HG02885 (cell line): ENCODE data around the gene SMAD3.
"Not testable (repeated sequence)": the region's sequence is repeated elsewhere in the genome, so short reads cannot be mapped to it uniquely, and the experiment has no call there.

Experiments
- ATAC-seq: cut with Tn5 transposase; IDR thresholded peaks from one replicate; pipeline ENCODE4 v1.9.1; 2021; ENCODE audit warnings: mild to moderate bottlenecking; ENCODE audit not compliant: unreplicated experiment, poor library complexity

The SMAD3 gene

GRCh38 chr15:67123291-67123690 lies 57.9 kb downstream of the SMAD3 start:
- ATAC-seq, result not testable (repeated sequence)

GRCh38 chr15:67124111-67124510 lies 58.7 kb downstream of the SMAD3 start:
- no peak for ATAC-seq

DNA sequence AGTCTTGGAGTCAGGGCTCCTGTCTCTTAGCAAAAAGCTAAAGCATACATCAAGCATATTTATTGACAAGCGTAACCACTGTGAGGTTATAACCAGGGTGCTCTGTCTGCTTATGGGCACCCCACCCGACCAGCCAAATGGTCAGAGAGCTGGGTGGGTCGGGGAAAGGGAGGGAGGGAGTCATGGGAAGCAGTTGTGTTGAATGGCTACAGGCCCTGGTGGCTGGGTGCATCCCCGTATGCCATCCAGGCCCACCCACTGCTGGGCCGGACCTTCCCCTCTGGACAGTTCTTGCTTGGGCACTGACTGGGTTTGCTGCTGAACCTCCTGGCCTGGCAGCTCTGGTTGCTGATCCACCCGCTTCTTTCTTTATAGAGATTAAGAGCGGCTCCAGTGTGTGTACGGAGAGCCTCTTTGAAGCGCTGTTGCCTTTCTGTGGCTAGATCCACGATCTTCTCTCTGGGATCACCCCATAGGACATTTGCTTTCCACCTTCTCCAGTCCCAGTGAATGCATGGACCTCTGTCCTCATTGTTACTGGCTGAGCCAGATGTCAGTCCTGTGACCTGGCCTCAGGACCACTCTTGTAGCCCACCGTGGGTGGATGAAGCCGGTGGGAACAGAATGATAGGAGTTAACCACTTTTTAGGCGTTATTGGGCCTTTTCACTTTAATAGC lies 59.6 kb downstream of the SMAD3 start:
- ATAC-seq, result no peak

DNA sequence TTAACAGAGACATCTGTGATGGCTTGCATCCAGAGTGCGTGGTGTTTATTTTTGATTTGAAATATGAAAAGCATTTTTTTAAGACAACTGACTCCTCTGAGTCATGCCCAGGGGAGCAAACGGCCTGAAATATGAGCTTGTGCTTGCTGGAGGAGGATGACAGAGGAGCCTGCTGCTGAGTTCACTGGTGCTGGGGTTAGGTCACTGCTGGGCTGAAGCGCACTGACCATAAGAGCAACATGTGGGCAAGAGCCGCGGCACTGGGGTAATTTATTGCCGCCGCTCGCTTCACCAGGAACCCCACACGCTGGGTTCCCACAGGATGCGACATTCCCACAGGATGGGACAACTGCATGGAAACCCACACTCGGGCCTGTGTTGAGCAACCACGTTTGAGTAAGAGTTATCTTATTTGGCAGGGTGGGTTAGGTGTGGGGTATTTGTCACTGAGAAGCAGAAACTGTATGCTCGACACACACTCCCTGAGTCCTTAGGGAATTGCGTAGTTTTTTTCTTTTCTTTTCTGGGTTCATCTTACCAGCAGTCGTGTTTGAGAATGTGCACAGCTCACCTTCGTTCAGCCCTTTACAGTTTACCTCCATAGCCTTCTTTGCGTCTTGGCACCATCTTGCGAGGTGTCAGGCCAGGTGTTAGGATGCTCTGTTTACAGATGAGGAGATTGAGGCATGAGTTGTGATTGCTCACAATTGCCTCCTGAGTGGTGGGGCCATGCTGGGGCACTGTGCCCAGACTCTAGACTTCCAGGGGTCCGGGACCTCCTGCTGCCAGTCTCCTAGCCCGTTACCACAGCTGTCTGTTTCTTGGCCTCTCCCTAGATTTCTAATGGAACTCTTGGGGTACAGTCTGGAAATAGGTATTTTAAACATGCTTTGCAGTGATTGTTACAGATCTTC lies 60.4 kb downstream of the SMAD3 start:
- no peak for ATAC-seq

DNA sequence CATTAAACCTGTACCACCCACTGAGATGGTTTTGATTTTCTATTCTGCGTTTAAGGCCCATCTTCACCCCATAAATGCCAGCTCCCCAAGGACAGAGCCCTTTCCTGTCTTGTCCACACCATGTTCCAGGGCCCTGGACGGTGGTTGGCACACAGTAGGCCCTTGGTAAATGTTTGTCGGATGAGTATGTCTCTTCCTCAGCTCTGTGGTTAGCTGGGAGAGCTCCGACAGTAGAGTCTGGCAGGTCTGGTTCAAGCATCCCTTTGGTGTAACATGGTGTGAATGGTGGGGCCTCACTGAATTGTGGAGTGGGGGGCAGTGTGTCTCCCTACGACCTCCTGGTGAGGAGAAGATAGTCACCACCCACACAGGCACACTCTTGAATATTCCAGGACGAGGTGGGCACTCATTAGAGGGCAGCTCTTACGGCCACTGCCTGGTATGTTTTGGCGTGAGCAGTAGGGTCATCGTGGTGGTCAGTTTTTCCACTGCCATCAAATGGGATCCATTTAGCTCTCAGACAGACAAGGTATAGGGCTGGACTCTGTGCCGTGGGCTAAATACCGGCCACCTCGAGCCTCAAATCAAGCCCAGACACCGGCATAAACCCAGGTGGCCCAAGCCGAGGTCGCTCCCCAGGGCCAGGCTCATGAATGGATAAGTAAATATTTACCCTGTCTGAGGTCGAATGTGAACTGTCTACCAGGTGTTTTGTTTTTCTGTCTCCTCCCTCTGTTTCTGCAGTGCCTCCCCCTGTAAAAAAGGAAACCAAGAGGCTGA lies 61.3 kb downstream of the SMAD3 start:
- ATAC-seq, result no peak

DNA sequence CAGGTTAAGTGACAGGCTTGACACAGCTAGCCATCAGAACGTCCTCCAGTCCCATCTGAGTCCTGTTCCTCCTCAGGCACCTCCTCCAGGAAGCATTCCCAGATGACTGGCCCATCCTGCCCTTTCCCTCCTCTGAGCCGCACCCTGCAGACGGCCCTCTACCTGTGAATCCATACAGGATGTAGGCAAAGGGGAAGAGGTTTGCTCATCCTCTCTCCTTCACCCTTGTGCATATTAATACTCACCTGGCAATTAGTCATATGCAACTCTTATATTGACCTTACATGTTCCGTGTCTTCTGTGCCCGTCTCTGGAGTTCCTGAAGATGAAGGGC lies 61.9 kb downstream of the SMAD3 start:
- ATAC-seq, result no peak

DNA sequence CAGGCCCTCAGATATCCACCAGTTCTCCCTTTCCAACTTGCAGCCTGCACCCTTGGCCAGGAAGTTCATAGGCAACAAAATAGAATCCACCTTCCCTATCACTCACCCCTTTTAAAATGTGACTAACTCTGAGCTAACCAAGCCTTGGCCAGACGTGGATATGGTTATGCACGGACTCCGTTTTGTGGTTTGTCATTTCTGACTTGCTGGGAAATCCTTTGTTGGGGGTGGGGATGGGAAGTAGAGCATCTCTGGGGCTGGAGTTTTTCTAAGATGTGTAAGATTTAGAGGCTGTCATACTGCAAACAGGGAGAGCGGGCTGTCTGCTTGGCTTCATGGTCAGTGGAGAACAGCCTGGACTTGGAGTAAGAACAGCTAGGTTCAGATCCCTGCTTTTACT lies 62.6 kb downstream of the SMAD3 start:
- no peak for ATAC-seq

GRCh38 chr15:67130166-67130565 lies 64.8 kb downstream of the SMAD3 start:
- no peak for ATAC-seq

DNA sequence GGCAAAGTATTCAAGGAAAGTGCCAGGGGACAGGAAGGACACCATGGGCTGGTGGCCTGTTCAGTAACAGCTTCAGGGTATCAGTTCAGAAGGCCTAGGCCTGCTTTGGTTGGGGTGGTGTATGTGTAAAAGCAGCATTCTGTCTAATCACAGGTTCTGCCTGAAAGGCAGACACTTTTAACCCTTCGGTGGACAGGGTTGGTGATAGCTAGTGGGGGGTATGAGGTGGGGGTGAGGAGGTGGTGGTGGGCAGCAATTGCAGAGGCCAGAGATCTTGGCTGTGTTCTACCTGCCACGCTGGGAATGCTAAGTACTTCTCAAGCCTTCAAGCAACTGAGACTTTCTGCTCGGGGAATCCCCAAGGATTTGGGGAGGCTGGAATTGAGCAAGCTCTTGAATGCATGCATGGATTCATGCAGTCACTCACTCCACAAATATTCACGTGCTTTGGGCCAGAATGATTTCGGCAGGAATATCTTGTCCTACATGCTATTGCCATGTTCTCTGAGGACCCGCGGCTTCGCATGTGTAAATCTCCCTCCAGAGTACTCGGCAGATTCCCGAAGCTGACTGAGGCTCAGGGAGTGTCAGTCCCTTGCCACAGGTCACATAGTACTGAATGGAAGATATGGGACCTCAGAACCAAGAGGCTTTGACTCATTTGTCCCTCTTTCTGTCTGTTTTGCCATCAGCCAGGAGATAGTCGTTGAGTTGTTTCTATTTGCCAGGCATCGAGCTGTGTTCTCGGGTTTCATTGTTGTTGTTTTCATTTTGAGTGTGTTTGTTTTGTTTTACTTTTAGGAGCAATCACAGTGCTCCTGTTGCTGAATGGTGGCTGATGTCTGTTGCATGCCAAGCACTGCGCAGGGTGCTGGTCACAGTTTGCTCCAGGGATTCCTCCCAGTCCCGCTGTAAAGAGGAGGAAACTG lies 65.5 kb downstream of the SMAD3 start:
- no peak for ATAC-seq

DNA sequence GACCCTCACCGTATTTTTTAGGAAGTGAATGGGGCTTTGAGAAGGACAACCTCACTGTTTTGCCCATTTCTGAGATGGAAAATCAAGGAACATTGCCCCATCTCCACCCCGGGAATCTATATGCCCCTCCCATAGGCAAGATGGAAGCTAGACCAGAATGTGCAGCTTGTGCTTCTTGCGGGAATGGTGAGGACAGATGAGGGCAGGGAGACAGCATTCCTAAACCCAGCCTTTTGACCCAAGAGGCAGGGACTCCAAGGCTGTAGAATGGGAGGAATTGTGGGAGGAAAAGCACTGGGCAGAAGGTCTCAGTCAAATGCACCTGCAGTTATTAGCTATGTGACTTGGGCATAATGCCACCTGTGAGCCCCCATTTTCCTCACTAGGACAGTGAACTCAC lies 66.9 kb downstream of the SMAD3 start:
- no peak for ATAC-seq

DNA sequence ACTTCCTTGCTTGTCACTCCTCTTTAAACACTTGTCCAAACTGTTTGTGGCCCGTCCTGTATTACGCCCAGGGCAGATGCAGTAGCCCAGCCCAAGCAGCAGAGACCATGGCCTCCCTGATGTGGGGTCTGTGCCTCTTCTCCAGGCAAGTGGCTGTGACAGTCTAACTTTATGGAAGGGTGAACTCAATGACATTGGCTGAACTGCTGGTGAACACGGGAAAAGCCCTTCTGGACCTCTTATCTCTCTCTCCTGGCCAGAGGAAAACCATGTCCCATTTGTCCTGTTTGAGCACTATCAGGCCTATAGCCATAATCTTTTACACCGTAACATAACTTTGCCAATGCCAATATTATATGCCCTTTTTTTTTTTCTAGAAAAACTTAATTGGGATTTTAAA lies 67.6 kb downstream of the SMAD3 start:
- no peak for ATAC-seq

- no peak for ATAC-seq
These were observed 68.3 kb downstream of the SMAD3 start for GRCh38 chr15:67133738-67134066.

GRCh38 chr15:67134067-67134838 lies 68.9 kb downstream of the SMAD3 start:
- peak; percentile 81 for ATAC-seq

DNA sequence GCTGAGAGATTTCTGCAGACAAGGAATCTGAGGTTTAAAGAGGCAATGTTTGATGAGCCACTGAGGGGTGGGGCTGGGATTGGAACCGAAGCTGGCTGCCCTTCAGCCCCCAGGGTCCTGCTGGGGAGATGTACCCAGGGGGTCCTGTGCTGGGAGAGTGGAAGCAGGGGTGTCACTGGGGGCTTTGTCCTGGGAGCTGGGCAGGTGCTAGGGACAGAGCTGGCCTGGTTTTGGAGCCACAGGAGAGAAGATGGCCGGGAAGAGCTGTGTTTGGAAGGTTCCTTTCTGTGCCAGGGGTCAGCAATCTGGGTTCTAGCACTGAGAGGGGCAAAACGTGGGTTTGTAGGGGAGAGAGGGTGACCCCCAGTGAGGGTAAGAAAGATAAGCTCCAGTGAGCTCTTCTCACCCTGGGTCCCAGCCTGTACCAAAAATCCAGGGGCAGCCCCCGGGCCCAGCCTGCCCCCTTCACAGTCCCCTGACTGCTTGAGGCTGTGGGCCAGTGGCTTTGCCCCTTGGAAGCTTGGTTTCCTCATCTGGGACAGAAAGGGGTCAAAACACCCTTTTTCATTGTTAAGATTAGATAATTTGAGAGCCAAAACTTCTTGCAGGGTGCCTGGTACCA lies 69.6 kb downstream of the SMAD3 start:
- peak; percentile 2 for ATAC-seq

GRCh38 chr15:67135494-67135893 lies 70.1 kb downstream of the SMAD3 start:
- no peak for ATAC-seq

DNA sequence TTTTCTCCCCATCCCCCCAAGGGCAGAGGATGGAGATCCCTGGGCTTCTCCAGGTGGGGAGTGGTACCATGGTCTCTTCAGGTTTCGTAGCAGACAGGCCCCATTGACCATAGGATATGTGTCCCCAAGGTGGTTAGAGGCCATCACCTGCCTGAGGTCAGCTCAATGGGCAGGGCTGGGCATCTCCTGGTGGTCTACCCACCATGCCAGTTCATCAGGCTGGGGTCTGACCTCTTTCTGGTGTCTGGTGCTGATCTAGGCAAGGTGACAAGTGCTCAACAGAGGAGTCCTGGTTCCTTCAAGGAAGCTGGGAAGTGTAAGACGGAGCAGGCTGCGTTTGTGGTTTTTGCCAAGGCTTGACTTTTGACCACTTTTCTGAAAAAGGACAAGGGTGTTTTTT lies 71.4 kb downstream of the SMAD3 start:
- ATAC-seq, result no peak

GRCh38 chr15:67137319-67137718 lies 71.9 kb downstream of the SMAD3 start:
- no peak for ATAC-seq

GRCh38 chr15:67137951-67138848 lies 72.8 kb downstream of the SMAD3 start:
- ATAC-seq, result no peak
